Transverse colon (tissue), 4 donors: ENCODE results near the gene CFAP107.

Source experiments
- CTCF ChIP-seq, 5 experiments: fragments of 200-600 bp in 3 of 5; fragments of 450-650 bp in 2 of 5; sonication (generic) in 3 of 5; IDR thresholded peaks; 1 replicate in 2 of 5; 2 replicates in 3 of 5; pipeline ENCODE4 v1.5.1; 2016 to 2017; ENCODE audit warnings: antibody characterized with exemption in 5 of 5, inconsistent platforms in 3 of 5, mild to moderate bottlenecking in 2 of 5, moderate library complexity in 1 of 5
- POLR2AphosphoS5 ChIP-seq, 3 donors: sonication (generic); formaldehyde crosslinking; IDR thresholded peaks; one replicate each; pipeline ENCODE4 v1.6.1; 2016; ENCODE audit warnings: antibody characterized with exemption in 3 of 3

GRCh38 chr1:12728391-12728790, 17.6 kb upstream of the CFAP107 start:
- TF ChIP-seq CTCF (IDR thresholded peaks at IDR 0.05) (no peak), POLR2AphosphoS5 (IDR thresholded peaks at IDR 0.05) (no peak)
